HG03520 (cell line): ENCODE data around the gene FGGY.
"Not testable (repeated sequence)": the region's sequence is repeated elsewhere in the genome, so short reads cannot be mapped to it uniquely, and the experiment has no call there.

Source experiments
- ATAC-seq: cut with Tn5 transposase; IDR thresholded peaks from one replicate; pipeline ENCODE4 v1.9.1; 2021; ENCODE audit warnings: mild to moderate bottlenecking, moderate library complexity; ENCODE audit not compliant: unreplicated experiment

Gene FGGY

GRCh38 chr1:59432531-59433439 lies 135.9 kb downstream of the FGGY start:
- peak; percentile 93 for ATAC-seq

- ATAC-seq = no peak
Measured at GRCh38 chr1:59433440-59433813, 136.5 kb downstream of the FGGY start.

GRCh38 chr1:59434336-59434735 lies 137.4 kb downstream of the FGGY start:
- no peak for ATAC-seq

GRCh38 chr1:59436637-59437036 lies 139.7 kb downstream of the FGGY start:
- no peak for ATAC-seq

- no peak for ATAC-seq
Measured at GRCh38 chr1:59438058-59438560, 141.2 kb downstream of the FGGY start.

GRCh38 chr1:59442492-59442891 lies 145.6 kb downstream of the FGGY start:
- no peak for ATAC-seq

GRCh38 chr1:59443310-59443709 lies 146.4 kb downstream of the FGGY start:
- no peak for ATAC-seq

GRCh38 chr1:59444520-59444919 lies 147.6 kb downstream of the FGGY start:
- no peak for ATAC-seq

GRCh38 chr1:59445040-59445439 lies 148.1 kb downstream of the FGGY start:
- no peak for ATAC-seq

GRCh38 chr1:59446257-59446901 lies 149.5 kb downstream of the FGGY start:
- no peak for ATAC-seq

GRCh38 chr1:59452026-59452425 lies 155.1 kb downstream of the FGGY start:
- ATAC-seq = no peak

- no peak for ATAC-seq
Measured at GRCh38 chr1:59452559-59452958, 155.7 kb downstream of the FGGY start.

GRCh38 chr1:59453297-59453968 lies 156.5 kb downstream of the FGGY start:
- no peak for ATAC-seq

- no peak for ATAC-seq
Measured at GRCh38 chr1:59455206-59455605, 158.3 kb downstream of the FGGY start.

GRCh38 chr1:59457786-59458185 lies 160.9 kb downstream of the FGGY start:
- no peak for ATAC-seq

- no peak for ATAC-seq
Measured at GRCh38 chr1:59458884-59459283, 162.0 kb downstream of the FGGY start.

- ATAC-seq = not testable (repeated sequence)
Measured at GRCh38 chr1:59462942-59463341, 166.0 kb downstream of the FGGY start.

GRCh38 chr1:59465478-59465877 lies 168.6 kb downstream of the FGGY start:
- ATAC-seq = not testable (repeated sequence)

GRCh38 chr1:59468828-59469428 lies 172.0 kb downstream of the FGGY start:
- no peak for ATAC-seq

GRCh38 chr1:59471991-59472570 lies 175.2 kb downstream of the FGGY start:
- not testable (repeated sequence) for ATAC-seq

- ATAC-seq = no peak
Measured at GRCh38 chr1:59473831-59474230, 176.9 kb downstream of the FGGY start.
